H1 (cell line): Measurements from ENCODE around the gene MTX1. TPM values are rescaled to one million over a fixed set of nuclear protein-coding genes. Genes with fewer than 3 reads are reported as not detected.

Experiments used
- CTCF ChIA-PET: fragments of 300-600 bp; sonication (Branson Sonifier 250); formaldehyde crosslinking; loops from one replicate; lab custom pipeline; 2021; ENCODE audit not compliant: partially characterized antibody; lab: Charles Lee
- POLR2A ChIA-PET: fragments of 300-600 bp; sonication (Branson Sonifier 250); formaldehyde crosslinking; loops from one replicate; lab custom pipeline; 2021; ENCODE audit warnings: inconsistent platforms; ENCODE audit not compliant: partially characterized antibody; lab: Charles Lee
- DNase-seq, 2 experiments: peaks; one replicate each; pipeline versions ENCODE4 v3.0.0 to v3.0.0-alpha.2; 2010 to 2022; ENCODE audit warnings: low spot score in 2 of 2, low read depth in 1 of 2, mixed read lengths in 1 of 2
- FAIRE-seq: peaks from 2 replicates; lab custom pipeline; 2011; peaks lifted over from hg19 to GRCh38; lab: Jason Lieb, UNC
- H2AFZ ChIP-seq: 2 replicates; pipeline ENCODE4 v1.8.1; 2012; ENCODE audit warnings: low read length, inconsistent platforms
- H2AK5ac ChIP-seq: 2 replicates; pipeline ENCODE4 v1.6.1; 2013; ENCODE audit warnings: low read depth, low read length
- H2BK120ac ChIP-seq: replicated peaks from 2 replicates; pipeline ENCODE3; 2013; ENCODE audit warnings: low read depth, low read length, inconsistent platforms
- H2BK12ac ChIP-seq: 2 replicates; pipeline ENCODE4 v1.6.1; 2013; ENCODE audit warnings: low read depth, low read length
- H2BK15ac ChIP-seq: 2 replicates; pipeline ENCODE4 v1.6.1; 2013; ENCODE audit warnings: low read length
- H2BK20ac ChIP-seq: 2 replicates; pipeline ENCODE4 v1.6.1; 2013; ENCODE audit warnings: low read length
- H2BK5ac ChIP-seq: 2 replicates; pipeline ENCODE4 v1.6.1; 2013; ENCODE audit warnings: low read depth, low read length
- H3K14ac ChIP-seq: 2 replicates; pipeline ENCODE4 v1.6.1; 2013; ENCODE audit warnings: inconsistent platforms; ENCODE audit not compliant: insufficient read length
- H3K18ac ChIP-seq: 2 replicates; pipeline ENCODE4 v1.6.1; 2013; ENCODE audit warnings: low read length; ENCODE audit errors: extremely low read depth
- H3K23ac ChIP-seq: 2 replicates; pipeline ENCODE4 v1.6.1; 2013; ENCODE audit warnings: inconsistent platforms; ENCODE audit not compliant: insufficient read length
- H3K23me2 ChIP-seq: 2 replicates; pipeline ENCODE4 v1.6.1; 2013; ENCODE audit warnings: low read depth, low read length
- H3K27ac ChIP-seq: 2 replicates; pipeline ENCODE4 v1.6.1; 2011; ENCODE audit warnings: low read depth, low read length, inconsistent platforms
- H3K27me3 ChIP-seq, 4 experiments: replicated peaks in 1 of 4; 1 replicate in 1 of 4; 2 replicates in 3 of 4; pipeline versions ENCODE4 v1.6.1 to v1.8.1; 2011 to 2013; ENCODE audit warnings: low read length in 3 of 4, mild to moderate bottlenecking in 3 of 4, inconsistent platforms in 2 of 4, mixed read lengths in 2 of 4, moderate library complexity in 1 of 4; ENCODE audit not compliant: control insufficient read depth in 3 of 4, insufficient read depth in 3 of 4; ENCODE audit errors: extremely low read depth in 1 of 4
- H3K36me3 ChIP-seq, 4 experiments: 2 replicates each; pipeline versions ENCODE4 v1.6.1 to v1.8.1; 2011 to 2013; ENCODE audit warnings: mild to moderate bottlenecking in 4 of 4, low read length in 3 of 4, moderate library complexity in 2 of 4, control low read depth in 1 of 4, inconsistent platforms in 1 of 4; ENCODE audit not compliant: insufficient read depth in 4 of 4, control insufficient read depth in 2 of 4
- H3K4ac ChIP-seq: replicated peaks from 2 replicates; pipeline ENCODE3; 2013; ENCODE audit warnings: low read length, low read depth, mixed read lengths, inconsistent platforms; ENCODE audit not compliant: insufficient read length
- H3K4me1 ChIP-seq, 4 experiments: replicated peaks in 1 of 4; 1 replicate in 1 of 4; 2 replicates in 3 of 4; pipeline versions ENCODE4 v1.6.1 to v1.8.1; 2011 to 2013; ENCODE audit warnings: low read length in 3 of 4, inconsistent platforms in 2 of 4, mixed read lengths in 1 of 4; ENCODE audit not compliant: insufficient read depth in 4 of 4, control insufficient read depth in 3 of 4
- H3K4me2 ChIP-seq, 2 experiments: 2 replicates each; pipeline versions ENCODE4 v1.6.1 to v1.8.1; 2011 to 2013; ENCODE audit warnings: low read depth in 2 of 2, low read length in 2 of 2, control low read depth in 1 of 2, inconsistent platforms in 1 of 2, mild to moderate bottlenecking in 1 of 2; ENCODE audit not compliant: insufficient read depth in 1 of 2
- H3K4me3 ChIP-seq, 4 experiments: fragments of 200-600, 300-600 bp in 1 of 4; sonication (generic), shearing (Covaris generic), sonication (Bioruptor Twin) in 1 of 4; 2 replicates each; pipeline versions ENCODE4 v1.5.1 to v1.8.1; 2011 to 2016; ENCODE audit warnings: low read length in 4 of 4, low read depth in 3 of 4, control low read depth in 2 of 4, inconsistent platforms in 2 of 4, mild to moderate bottlenecking in 2 of 4, mixed read lengths in 1 of 4, moderate library complexity in 1 of 4; ENCODE audit not compliant: insufficient read depth in 2 of 4; ENCODE audit errors: extremely low read depth in 1 of 4
- H3K56ac ChIP-seq: replicated peaks from 2 replicates; pipeline ENCODE3; 2013; ENCODE audit warnings: low read depth, mild to moderate bottlenecking, mixed read lengths, low read length, inconsistent platforms; ENCODE audit not compliant: insufficient read length
- H3K79me1 ChIP-seq: 2 replicates; pipeline ENCODE4 v1.6.1; 2013; ENCODE audit warnings: low read depth, low read length, control low read depth
- H3K79me2 ChIP-seq, 2 experiments: 2 replicates each; pipeline versions ENCODE4 v1.6.1 to v1.8.1; 2012 to 2013; ENCODE audit warnings: low read length in 2 of 2, mild to moderate bottlenecking in 2 of 2, inconsistent platforms in 1 of 2; ENCODE audit not compliant: insufficient read depth in 2 of 2, control insufficient read depth in 1 of 2
- H3K9ac ChIP-seq, 4 experiments: replicated peaks in 1 of 4; 1 replicate in 1 of 4; 2 replicates in 3 of 4; pipeline versions ENCODE4 v1.6.1 to v1.8.1; 2011 to 2013; ENCODE audit warnings: low read depth in 3 of 4, low read length in 3 of 4, control low read depth in 2 of 4, mild to moderate bottlenecking in 2 of 4, moderate library complexity in 2 of 4, inconsistent platforms in 1 of 4; ENCODE audit errors: extremely low read depth in 1 of 4
- H3K9me3 ChIP-seq, 2 experiments: 2 replicates each; pipeline versions ENCODE4 v1.6.1 to v1.8.1; 2012 to 2013; ENCODE audit warnings: mild to moderate bottlenecking in 2 of 2, moderate library complexity in 2 of 2, control low read depth in 1 of 2, inconsistent platforms in 1 of 2, low read depth in 1 of 2, low read length in 1 of 2, mixed read lengths in 1 of 2; ENCODE audit not compliant: insufficient read depth in 2 of 2
- H4K20me1 ChIP-seq, 2 experiments: replicated peaks in 1 of 2; 2 replicates each; pipeline versions ENCODE3 to v1.8.1; 2011 to 2013; ENCODE audit warnings: inconsistent platforms in 2 of 2, low read length in 2 of 2, mild to moderate bottlenecking in 1 of 2; ENCODE audit not compliant: insufficient read depth in 2 of 2, control insufficient read depth in 1 of 2
- H4K5ac ChIP-seq: 2 replicates; pipeline ENCODE4 v1.6.1; 2013; ENCODE audit warnings: low read length, low read depth, mixed read lengths, inconsistent platforms; ENCODE audit not compliant: insufficient read length
- H4K8ac ChIP-seq: 2 replicates; pipeline ENCODE4 v1.8.0; 2013; ENCODE audit warnings: mild to moderate bottlenecking, moderate library complexity, low read length, inconsistent platforms; ENCODE audit not compliant: insufficient read depth; ENCODE audit errors: extremely low read depth
- H4K91ac ChIP-seq: replicated peaks from 2 replicates; pipeline ENCODE3; 2013; ENCODE audit warnings: low read length, mixed read lengths, inconsistent platforms; ENCODE audit not compliant: insufficient read length
- BCL11A ChIP-seq, 2 experiments: IDR thresholded peaks; one replicate each; pipeline ENCODE4 v1.6.1; 2011; ENCODE audit warnings: low read depth in 2 of 2, low read length in 2 of 2, mild to moderate bottlenecking in 2 of 2
- CEBPB ChIP-seq: IDR thresholded peaks from 2 replicates; pipeline ENCODE4 v1.6.1; 2012; ENCODE audit warnings: low read depth, low read length
- GABPA ChIP-seq: IDR thresholded peaks from 2 replicates; pipeline ENCODE4 v1.6.1; 2011; ENCODE audit warnings: mild to moderate bottlenecking, low read length, moderate library complexity, borderline replicate concordance; ENCODE audit not compliant: insufficient read depth
- NANOG ChIP-seq: IDR thresholded peaks from 2 replicates; pipeline ENCODE4 v1.6.1; 2011; ENCODE audit warnings: low read length, low read depth, mild to moderate bottlenecking, inconsistent platforms; ENCODE audit not compliant: insufficient read depth, poor library complexity, severe bottlenecking
- RFX5 ChIP-seq: IDR thresholded peaks from 2 replicates; pipeline ENCODE4 v1.6.1; 2011; ENCODE audit warnings: low read depth, low read length, improper control_type of control experiment, borderline replicate concordance
- SRF ChIP-seq: IDR thresholded peaks from 2 replicates; pipeline ENCODE4 v1.6.1; 2011; ENCODE audit warnings: mild to moderate bottlenecking, low read depth, low read length, moderate library complexity
- WGBS, 2 experiments: shearing (Covaris generic) in 1 of 2; methylation state at CpG; one replicate each; pipeline versions ENCODE4 v1.1.6 to v1.1.7; 2013 to 2015; ENCODE audit warnings: low lambda C conversion rate in 2 of 2, mixed read lengths in 2 of 2, inconsistent platforms in 1 of 2, low coverage in 1 of 2, missing lambda C conversion rate in 1 of 2; ENCODE audit not compliant: insufficient replicate concordance in 2 of 2, insufficient coverage in 1 of 2, insufficient read length in 1 of 2; ENCODE audit errors: extremely low coverage in 1 of 2, missing lambda C conversion rate in 1 of 2; 5-methylcytosine and 5-hydroxymethylcytosine counted together
- polyA plus RNA-seq, 7 experiments: library from polyadenylated mRNA; depleted of rRNA in 3 of 7; stranded (reverse) in 5 of 7; unstranded in 2 of 7; fragments of >200 nt in 5 of 7; fragments of 200-250 nt in 2 of 7; gene quantifications; 1 replicate in 5 of 7; 2 replicates in 1 of 7; 4 replicates in 1 of 7; pipeline versions ENCODE4 v1.2.1 to v1.2.3, GENCODE V29; 2011 to 2013; ENCODE audit warnings: missing spikeins in 2 of 7, mixed read lengths in 2 of 7
- total RNA-seq: library from RNA; stranded (reverse); fragmentation: NEBNext Ultra II Directional; extraction: Animal tissue kit (Norgen Biotek cat#: 25700); gene quantifications from 2 replicates; pipeline ENCODE4 v1.2.1, GENCODE V29; 2021
- TF ChIP-seq, protein P1 (sequence below): IDR thresholded peaks from 2 replicates; pipeline ENCODE4 v1.6.1; 2012; ENCODE audit warnings: inconsistent platforms
- TF ChIP-seq, protein P2 (sequence below), 3 experiments: IDR thresholded peaks; 1 replicate in 2 of 3; 2 replicates in 1 of 3; pipeline versions ENCODE4 v1.5.1 to v1.6.1; 2011; ENCODE audit warnings: low read length in 3 of 3, mild to moderate bottlenecking in 3 of 3, inconsistent platforms in 2 of 3, low read depth in 1 of 3, moderate library complexity in 1 of 3; ENCODE audit not compliant: insufficient read depth in 1 of 3; ENCODE audit errors: control extremely low read depth in 1 of 3
- TF ChIP-seq, protein P3 (sequence below): IDR thresholded peaks from 2 replicates; pipeline ENCODE4 v1.6.1; 2011; ENCODE audit warnings: low read depth, mild to moderate bottlenecking, low read length; ENCODE audit not compliant: insufficient read depth

Gene MTX1
- total and polyA plus RNA-seq, 2 of the 8 experiments (the other 6 are each of a cell fraction or from before 2014, with no cell fraction given) = 47.9 to 131 TPM

DNA sequence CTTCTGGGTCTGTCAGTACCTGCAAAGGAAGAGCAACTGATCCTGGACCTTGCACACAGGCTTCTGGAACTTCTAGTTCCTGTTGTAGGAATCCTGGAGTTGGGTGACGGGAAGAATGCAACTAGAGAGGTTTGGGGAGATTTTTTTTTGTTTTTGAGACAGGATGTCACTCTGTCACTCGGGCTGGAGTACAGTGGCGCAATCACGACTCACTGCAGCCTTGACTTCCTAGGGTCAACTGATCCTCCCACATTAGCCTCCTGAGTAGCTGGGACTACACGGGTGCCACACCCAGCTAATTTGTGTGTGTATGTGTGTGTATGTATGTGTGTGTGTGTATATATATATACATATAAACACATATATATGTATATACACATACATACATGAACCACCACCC is 28.0 kb downstream of the MTX1 start:
- H3K9me3 ChIP-seq = no peaks in the 10 kb centered on the region
- no peak overlapping the region for H4K5ac ChIP-seq
- no peak overlapping the region for H2BK120ac ChIP-seq
- no peak overlapping the region for H2BK20ac ChIP-seq
- no peak overlapping the region for H3K14ac ChIP-seq
- H3K36me3 ChIP-seq = no peaks in the 10 kb centered on the region; a peak in 1 of 8 replicates
- no peak overlapping the region for H3K56ac ChIP-seq
- no peak overlapping the region for H4K91ac ChIP-seq
- no peaks in the 10 kb centered on the region for H3K79me2 ChIP-seq
- no peak overlapping the region for H3K9ac ChIP-seq
- no peak overlapping the region for H3K4ac ChIP-seq
- H2AFZ ChIP-seq = no peak overlapping the region
- H3K4me2 ChIP-seq = no peak overlapping the region
- ChIA-PET CTCF (interaction anchor here (0.6 to 1.0 kb wide), 2 partner anchors 14 to 89 kb away, joined by 3 to 6 read pairs; no protein-coding TSS in a partner anchor), POLR2A (interaction anchor here (1.0 kb wide), 1 partner anchor 8 kb away, joined by 3 read pairs; no protein-coding TSS in a partner anchor)
- H3K23me2 ChIP-seq = no peaks in the 10 kb centered on the region
- no peaks in the 10 kb centered on the region for H3K27me3 ChIP-seq
- FAIRE-seq = no peak
- no peak overlapping the region for H3K18ac ChIP-seq
- no peak overlapping the region for H3K4me3 ChIP-seq
- H3K23ac ChIP-seq = no peak overlapping the region
- H2BK15ac ChIP-seq = no peak overlapping the region
- WGBS, 2 experiments = 93% methylated on average over 5 of the region's 5 CpGs; no CpG with 5 or more reads in 1 of the 2 experiments
- no peak overlapping the region for H2AK5ac ChIP-seq
- H3K27ac ChIP-seq = no peak overlapping the region
- no peaks in the 10 kb centered on the region for H3K4me1 ChIP-seq
- no peaks in the 10 kb centered on the region for H4K20me1 ChIP-seq
- DNase-seq = no peak
- H4K8ac ChIP-seq = no peak overlapping the region
- no peak overlapping the region for H2BK5ac ChIP-seq
- H2BK12ac ChIP-seq = no peak overlapping the region
- H3K79me1 ChIP-seq = no peaks in the 10 kb centered on the region
- TF ChIP-seq, protein P1, sequence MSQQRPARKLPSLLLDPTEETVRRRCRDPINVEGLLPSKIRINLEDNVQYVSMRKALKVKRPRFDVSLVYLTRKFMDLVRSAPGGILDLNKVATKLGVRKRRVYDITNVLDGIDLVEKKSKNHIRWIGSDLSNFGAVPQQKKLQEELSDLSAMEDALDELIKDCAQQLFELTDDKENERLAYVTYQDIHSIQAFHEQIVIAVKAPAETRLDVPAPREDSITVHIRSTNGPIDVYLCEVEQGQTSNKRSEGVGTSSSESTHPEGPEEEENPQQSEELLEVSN = no peak
- no peak for TF ChIP-seq GABPA
- no peak for TF ChIP-seq NANOG
- no peak for TF ChIP-seq RFX5
- no peak for TF ChIP-seq SRF
- TF ChIP-seq, protein P2, sequence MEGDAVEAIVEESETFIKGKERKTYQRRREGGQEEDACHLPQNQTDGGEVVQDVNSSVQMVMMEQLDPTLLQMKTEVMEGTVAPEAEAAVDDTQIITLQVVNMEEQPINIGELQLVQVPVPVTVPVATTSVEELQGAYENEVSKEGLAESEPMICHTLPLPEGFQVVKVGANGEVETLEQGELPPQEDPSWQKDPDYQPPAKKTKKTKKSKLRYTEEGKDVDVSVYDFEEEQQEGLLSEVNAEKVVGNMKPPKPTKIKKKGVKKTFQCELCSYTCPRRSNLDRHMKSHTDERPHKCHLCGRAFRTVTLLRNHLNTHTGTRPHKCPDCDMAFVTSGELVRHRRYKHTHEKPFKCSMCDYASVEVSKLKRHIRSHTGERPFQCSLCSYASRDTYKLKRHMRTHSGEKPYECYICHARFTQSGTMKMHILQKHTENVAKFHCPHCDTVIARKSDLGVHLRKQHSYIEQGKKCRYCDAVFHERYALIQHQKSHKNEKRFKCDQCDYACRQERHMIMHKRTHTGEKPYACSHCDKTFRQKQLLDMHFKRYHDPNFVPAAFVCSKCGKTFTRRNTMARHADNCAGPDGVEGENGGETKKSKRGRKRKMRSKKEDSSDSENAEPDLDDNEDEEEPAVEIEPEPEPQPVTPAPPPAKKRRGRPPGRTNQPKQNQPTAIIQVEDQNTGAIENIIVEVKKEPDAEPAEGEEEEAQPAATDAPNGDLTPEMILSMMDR (IDR thresholded peaks at IDR 0.05; ENCODE audit: control extremely low read depth in 1 of 3, insufficient read depth in 1 of 3, low read depth in 1 of 3, low read length in 3 of 3) = no peak
- TF ChIP-seq, protein P3, sequence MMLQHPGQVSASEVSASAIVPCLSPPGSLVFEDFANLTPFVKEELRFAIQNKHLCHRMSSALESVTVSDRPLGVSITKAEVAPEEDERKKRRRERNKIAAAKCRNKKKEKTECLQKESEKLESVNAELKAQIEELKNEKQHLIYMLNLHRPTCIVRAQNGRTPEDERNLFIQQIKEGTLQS = no peak
- TF ChIP-seq BCL11A (IDR thresholded peaks at IDR 0.05; ENCODE audit: low read depth in 2 of 2, low read length in 2 of 2) = no peak
- no peak for TF ChIP-seq CEBPB
